GM12874 (cell line): Measurements from ENCODE around the gene PTPRD.
A peak's percentile ranks its signal among the peaks of the same experiment; 100 is the strongest.

Experiments
- TF ChIP-seq, protein P1 (sequence below): IDR thresholded peaks from 2 replicates; pipeline ENCODE4 v1.5.1; 2011; ENCODE audit warnings: low read depth, mild to moderate bottlenecking, control low read depth, low read length, moderate library complexity; ENCODE audit not compliant: insufficient read depth

Gene PTPRD

GRCh38 chr9:10411272-10411671, 201.5 kb downstream of the PTPRD start:
- TF ChIP-seq, protein P1, sequence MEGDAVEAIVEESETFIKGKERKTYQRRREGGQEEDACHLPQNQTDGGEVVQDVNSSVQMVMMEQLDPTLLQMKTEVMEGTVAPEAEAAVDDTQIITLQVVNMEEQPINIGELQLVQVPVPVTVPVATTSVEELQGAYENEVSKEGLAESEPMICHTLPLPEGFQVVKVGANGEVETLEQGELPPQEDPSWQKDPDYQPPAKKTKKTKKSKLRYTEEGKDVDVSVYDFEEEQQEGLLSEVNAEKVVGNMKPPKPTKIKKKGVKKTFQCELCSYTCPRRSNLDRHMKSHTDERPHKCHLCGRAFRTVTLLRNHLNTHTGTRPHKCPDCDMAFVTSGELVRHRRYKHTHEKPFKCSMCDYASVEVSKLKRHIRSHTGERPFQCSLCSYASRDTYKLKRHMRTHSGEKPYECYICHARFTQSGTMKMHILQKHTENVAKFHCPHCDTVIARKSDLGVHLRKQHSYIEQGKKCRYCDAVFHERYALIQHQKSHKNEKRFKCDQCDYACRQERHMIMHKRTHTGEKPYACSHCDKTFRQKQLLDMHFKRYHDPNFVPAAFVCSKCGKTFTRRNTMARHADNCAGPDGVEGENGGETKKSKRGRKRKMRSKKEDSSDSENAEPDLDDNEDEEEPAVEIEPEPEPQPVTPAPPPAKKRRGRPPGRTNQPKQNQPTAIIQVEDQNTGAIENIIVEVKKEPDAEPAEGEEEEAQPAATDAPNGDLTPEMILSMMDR, result no peak

DNA sequence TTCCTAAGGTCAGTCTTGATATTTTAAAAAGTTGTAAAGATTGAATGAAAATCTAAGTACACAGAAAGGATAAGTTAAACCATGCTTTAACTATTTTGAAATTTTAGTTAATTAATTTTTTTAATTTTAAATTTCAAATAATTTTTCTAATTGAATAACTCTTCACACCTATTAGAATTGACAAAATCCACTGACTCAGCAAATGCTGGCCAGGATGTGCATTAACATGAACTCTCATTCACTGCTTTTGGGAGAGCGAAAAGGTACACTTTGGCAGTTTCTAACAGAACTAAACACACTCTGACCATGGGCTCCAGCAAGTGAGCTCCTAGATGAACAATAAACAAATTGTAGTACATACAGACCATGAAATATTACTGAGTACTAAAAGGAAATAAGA, 209.5 kb downstream of the PTPRD start:
- TF ChIP-seq, protein P1, result no peak

- TF ChIP-seq, protein P1, result no peak
Measured at GRCh38 chr9:10396615-10397014, 216.2 kb downstream of the PTPRD start.

DNA sequence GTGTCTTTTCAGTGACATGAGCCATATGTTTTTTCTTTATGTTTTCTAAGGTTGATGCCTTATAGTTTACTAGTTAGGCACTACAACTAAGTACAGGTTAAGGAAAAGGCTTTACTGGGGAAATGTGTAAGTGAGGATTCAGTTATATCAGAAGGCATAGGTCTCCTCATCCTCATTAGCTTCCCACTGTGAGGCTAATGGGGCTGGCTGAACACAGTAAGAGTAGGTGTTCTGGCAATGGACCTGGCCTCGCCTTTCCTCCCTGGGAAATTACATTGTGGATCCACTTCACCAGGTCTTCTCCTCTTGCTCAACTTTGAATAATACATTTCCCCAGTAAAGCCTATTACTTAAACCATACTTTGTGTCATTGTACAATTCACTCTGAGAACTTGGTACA, 225.5 kb downstream of the PTPRD start:
- TF ChIP-seq, protein P1, result no peak

GRCh38 chr9:10371824-10372223, 241.0 kb downstream of the PTPRD start:
- TF ChIP-seq, protein P1, result no peak

DNA sequence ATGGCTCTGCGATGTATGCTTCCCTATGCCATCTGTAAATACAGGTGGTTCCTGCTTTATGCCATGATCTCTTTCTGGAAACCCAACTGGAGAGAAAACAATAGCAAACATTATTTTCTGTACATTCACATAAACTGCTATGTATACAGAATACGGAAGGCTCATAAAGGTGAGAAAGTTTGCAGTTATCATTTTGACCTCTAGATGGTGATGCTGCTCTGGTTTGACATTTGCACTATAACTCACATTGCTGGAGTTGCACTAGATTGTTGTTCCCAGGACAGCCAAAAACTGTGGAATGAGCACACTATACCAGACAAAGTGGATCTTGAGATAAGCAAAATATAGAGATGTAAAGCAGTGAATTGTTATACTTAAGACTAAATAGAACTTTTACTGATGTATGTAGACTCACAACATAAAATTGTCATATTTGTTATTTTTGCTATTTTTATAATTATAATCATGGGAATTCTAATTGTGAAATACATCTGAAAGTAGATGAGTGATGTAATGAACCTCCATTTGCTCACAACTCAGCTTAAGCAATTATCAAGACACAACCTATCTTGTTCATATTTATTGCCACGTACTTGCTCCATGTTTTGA, 246.5 kb downstream of the PTPRD start:
- TF ChIP-seq, protein P1, result peak; percentile 59

- TF ChIP-seq, protein P1, result no peak
Measured at GRCh38 chr9:10354591-10354990, 258.2 kb downstream of the PTPRD start.
